ENCODE results near the gene NR4A1. TPM values are rescaled to one million over a fixed set of nuclear protein-coding genes. Genes with fewer than 3 reads are reported as not detected.

Gene NR4A1
- total RNA-seq, 8 experiments from 2014 or later: 3.4 to 11.8 (median 7.7) TPM

DNA sequence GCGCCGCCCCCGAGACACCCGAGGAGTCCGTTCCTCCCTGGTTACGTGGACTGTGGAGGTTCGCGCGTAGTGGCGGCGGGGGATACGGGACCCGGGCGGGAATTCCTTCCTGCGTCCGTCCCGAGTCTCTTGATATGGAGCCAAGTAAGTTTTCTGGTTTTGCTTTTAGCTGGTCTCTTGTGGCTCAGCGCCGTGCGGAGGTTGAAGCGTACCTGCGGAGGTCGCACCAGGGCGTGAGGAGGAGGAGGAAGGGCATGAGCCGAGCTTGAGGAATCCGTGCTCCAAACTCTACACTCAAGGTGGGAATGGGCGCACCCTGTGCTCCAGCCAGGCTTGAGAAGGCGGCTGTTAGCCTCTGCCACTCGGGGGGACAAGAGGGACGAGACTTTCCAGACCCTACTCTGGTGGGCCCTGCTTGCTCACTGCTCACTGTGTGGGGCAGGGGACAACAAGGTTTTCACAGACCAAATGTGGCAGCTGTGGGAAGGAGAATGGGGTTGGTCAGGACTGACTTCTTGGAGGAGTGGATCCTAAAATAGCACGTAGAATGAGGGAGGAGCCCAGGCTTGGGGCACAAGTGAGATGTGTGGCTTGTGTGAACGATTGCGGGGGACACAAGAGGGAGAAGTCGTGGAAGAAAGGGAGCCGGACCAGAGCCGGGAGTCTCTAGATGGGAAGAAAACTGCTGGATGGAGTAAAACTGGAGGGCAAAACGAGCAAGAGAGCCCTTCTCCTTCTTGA, 19.1 kb downstream of the NR4A1 start:
- in situ Hi-C loops (cut with MboI; ENCODE audit: low pct_unique_long_range_greater_than_20kb in 2 of 9, low sequenced_read_pairs in 9 of 9, unreplicated experiment in 9 of 9): no loop called here
- WGBS, 10 experiments: 0 to 22% (median 1%) methylated on average over 2 to 13 of the region's 37 CpGs; no CpG with 5 or more reads in 1 of the 10 experiments
- ATAC-seq (replicated peaks in 6 of 8): peak in 6 of 8 experiments; percentile 13 to 42 (median 24)
- peaks cover 9 to 11% of the 10 kb centered on the region in 2 donors for H3K4me1 ChIP-seq (replicated peaks in 1 of 2)
- peak overlapping the region; percentile 96 to 100 for H3K27ac ChIP-seq
- peak overlapping the region; percentile 78 to 94 (median 87) for H3K4me3 ChIP-seq

DNA sequence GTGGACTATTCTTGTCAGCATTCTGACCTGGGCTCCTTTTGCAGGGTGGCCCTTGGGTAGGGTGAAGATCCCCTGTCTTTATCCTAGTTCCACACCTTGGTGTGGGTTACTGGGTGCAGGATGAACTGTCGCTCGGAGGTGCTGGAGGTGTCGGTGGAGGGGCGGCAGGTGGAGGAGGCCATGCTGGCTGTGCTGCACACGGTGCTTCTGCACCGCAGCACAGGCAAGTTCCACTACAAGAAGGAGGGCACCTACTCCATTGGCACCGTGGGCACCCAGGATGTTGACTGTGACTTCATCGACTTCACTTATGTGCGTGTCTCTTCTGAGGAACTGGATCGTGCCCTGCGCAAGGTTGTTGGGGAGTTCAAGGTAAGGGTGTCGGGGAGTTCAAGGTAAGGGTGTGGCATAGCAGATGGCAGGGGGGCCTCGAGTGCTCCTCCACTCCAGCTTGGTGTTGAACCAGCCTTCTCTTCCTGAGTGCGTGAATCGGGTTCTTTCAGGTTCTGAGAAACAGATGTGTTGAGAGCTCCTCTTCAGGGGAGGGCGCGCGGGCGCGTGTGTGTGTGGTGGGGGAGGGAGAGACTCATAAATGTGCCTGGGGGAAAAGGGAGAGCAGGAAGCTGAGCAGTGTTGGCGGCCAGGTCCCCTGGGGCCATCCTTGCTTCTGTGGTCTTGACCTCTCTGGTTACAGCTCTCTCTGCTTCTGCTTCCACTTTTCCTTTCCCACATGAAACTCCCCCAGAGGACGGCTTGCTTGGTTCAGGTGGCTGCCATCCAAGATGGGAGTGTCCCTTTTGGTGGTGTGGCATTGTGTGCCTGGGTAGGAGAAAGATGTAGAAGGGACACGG, 22.5 kb downstream of the NR4A1 start:
- 60 to 98% (median 71%) methylated on average over 2 to 12 of the region's 23 CpGs; no CpG with 5 or more reads in 3 of the 10 experiments for WGBS, 10 experiments
- no peak for ATAC-seq (replicated peaks in 6 of 8)
- in situ Hi-C loops (cut with MboI; ENCODE audit: low pct_unique_long_range_greater_than_20kb in 2 of 9, low sequenced_read_pairs in 9 of 9, unreplicated experiment in 9 of 9): no loop called here
- Histone ChIP-seq H3K27ac (no peak overlapping the region), H3K4me3 (no peak overlapping the region), H3K4me1 (replicated peaks in 1 of 2) (peaks cover 9 to 11% of the 10 kb centered on the region in 2 donors)

DNA sequence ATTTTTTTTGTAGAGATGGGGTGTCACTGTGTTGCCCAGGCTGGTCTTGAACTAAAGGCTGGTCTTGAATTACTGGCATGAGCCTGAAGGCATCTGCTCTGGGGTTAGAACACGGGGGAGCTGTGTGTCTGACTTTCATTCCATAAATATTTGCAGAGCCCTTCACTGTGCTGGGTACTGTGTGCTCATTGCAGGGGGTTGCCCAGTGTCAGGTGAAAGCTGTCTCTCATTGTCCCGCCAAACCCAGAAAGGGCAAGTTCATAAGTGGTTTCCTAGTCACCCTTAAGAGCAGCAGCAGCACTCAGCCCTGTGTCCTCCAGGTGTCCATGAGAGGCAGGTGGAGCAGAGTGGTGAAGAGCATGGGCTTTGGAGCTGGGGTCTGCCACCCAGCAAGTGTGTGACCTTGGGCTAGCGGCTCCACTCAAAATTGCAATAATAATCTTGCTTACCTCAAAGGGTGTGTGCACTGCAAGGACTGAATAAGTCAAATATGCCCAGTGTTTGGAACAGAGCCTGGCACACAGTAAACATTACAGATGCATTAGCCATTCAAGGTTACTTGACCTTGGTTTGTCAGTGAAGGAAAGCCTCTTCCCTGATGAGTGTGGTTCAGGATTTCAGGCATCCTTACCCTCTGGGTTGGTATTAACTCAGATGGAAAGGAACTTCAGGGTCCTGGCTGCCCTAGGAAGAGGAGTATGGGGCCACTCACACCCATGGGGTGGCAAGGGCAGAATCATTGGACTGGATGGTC, 23.9 kb downstream of the NR4A1 start:
- Histone ChIP-seq H3K4me3 (no peak overlapping the region), H3K4me1 (replicated peaks in 1 of 2) (peaks cover 9 to 11% of the 10 kb centered on the region in 2 donors), H3K27ac (no peak overlapping the region)
- ATAC-seq (replicated peaks in 6 of 8): no peak
- in situ Hi-C loops (cut with MboI; ENCODE audit: low pct_unique_long_range_greater_than_20kb in 2 of 9, low sequenced_read_pairs in 9 of 9, unreplicated experiment in 9 of 9): no loop called here
- WGBS, 10 experiments: 57 to 100% (median 94%) methylated on average over 1 to 2 of the region's 3 CpGs; no CpG with 5 or more reads in 5 of the 10 experiments

DNA sequence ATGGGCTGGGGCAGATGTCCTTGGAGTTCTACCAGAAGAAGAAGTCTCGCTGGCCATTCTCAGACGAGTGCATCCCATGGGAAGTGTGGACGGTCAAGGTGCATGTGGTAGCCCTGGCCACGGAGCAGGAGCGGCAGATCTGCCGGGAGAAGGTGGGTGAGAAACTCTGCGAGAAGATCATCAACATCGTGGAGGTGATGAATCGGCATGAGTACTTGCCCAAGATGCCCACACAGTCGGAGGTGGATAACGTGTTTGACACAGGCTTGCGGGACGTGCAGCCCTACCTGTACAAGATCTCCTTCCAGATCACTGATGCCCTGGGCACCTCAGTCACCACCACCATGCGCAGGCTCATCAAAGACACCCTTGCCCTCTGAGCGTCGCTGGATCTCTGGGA, 25.6 kb downstream of the NR4A1 start:
- Histone ChIP-seq H3K4me3 (no peak overlapping the region), H3K4me1 (replicated peaks in 1 of 2) (peaks cover 10% of the 10 kb centered on the region in 2 donors), H3K27ac (no peak overlapping the region)
- 40 to 100% (median 91%) methylated on average over 1 to 6 of the region's 16 CpGs; no CpG with 5 or more reads in 1 of the 10 experiments for WGBS, 10 experiments
- ATAC-seq (replicated peaks in 6 of 8): no peak
- in situ Hi-C loops (cut with MboI; ENCODE audit: low pct_unique_long_range_greater_than_20kb in 2 of 9, low sequenced_read_pairs in 9 of 9, unreplicated experiment in 9 of 9): no loop called here

DNA sequence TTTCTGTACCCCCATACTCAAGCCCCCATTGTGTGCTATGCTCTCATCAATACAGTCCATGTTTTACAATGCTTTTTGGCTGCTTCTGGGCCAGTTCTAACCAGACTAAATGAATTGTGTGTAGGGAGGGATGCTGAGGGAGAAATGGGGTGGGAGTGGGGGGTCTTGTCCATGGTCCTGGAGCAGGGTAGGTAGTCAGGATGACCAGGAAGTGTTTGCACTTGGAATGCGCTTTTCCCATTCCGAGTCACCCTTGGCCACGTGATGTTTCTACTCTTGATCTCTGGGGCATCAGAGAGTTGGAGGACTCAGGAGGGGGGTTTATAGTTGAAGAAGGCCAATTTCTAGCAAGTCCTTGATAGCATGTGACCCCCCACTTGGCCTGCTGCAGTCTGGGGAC, 27.0 kb downstream of the NR4A1 start:
- Histone ChIP-seq H3K4me1 (replicated peaks in 1 of 2) (peaks cover 22 to 24% of the 10 kb centered on the region in 2 donors), H3K4me3 (no peak overlapping the region), H3K27ac (no peak overlapping the region)
- 71 to 90% methylated on average over 3 of the region's 3 CpGs; no CpG with 5 or more reads in 8 of the 10 experiments for WGBS, 10 experiments
- in situ Hi-C loops (cut with MboI; ENCODE audit: low pct_unique_long_range_greater_than_20kb in 2 of 9, low sequenced_read_pairs in 9 of 9, unreplicated experiment in 9 of 9): no loop called here
- ATAC-seq (replicated peaks in 6 of 8): no peak

DNA sequence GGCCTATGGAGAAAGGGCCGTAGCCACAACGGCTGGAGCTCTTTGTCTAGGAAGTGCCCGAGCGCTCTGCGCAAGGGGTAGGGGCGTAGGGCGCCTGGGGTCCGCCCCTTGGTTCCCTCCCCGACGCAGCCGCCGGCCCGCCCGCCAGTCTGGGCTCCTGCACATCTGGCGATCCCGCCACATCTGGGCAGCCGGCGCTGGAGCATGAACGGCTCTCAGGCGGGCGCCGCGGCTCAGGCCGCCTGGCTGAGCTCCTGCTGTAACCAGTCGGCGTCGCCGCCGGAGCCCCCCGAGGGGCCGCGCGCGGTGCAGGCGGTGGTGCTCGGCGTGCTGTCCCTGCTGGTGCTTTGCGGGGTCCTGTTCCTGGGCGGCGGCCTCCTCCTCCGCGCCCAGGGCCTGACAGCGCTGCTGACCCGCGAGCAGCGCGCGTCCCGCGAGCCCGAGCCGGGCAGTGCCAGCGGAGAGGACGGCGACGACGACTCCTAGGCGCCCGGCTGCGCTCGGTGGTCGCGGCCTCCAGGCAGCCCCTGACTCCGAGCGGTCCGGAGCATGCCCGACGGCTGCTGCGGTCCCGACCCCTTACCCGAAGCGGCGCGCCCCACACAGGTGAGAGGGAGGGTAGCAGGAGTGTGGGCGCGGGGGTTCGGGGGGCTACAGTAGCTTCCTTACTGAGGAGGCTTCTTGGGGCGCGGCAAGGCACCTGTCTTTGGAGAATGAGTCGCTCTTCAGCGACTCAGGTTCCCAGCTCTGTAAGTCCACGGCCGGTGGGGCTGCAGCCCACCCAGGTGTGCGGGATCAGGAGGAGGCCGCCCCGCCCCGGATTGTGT, 28.5 kb downstream of the NR4A1 start, which contains the start of gene SMIM41:
SMIM41 (plus strand) TSS at position 129 of the 827 bp plus-strand sequence; CDS start at position 205, 76 bp downstream.
- Histone ChIP-seq H3K4me1 (replicated peaks in 1 of 2) (peaks cover 23 to 25% of the 10 kb centered on the region in 2 donors), H3K4me3 (no peak within 1 kb of the TSS), H3K27ac (no peak within 1 kb of the TSS)
- in situ Hi-C loops (cut with MboI; ENCODE audit: low pct_unique_long_range_greater_than_20kb in 2 of 9, low sequenced_read_pairs in 9 of 9, unreplicated experiment in 9 of 9): loop anchor here in 2 of 9 experiments (10.0 kb wide), 1 partner anchor 55 kb away; no protein-coding TSS in a partner anchor
- 49 to 87% (median 81%) methylated on average over 3 to 12 of the region's 87 CpGs; no CpG with 5 or more reads in 7 of the 10 experiments for WGBS, 10 experiments
- ATAC-seq (replicated peaks in 6 of 8): no peak

DNA sequence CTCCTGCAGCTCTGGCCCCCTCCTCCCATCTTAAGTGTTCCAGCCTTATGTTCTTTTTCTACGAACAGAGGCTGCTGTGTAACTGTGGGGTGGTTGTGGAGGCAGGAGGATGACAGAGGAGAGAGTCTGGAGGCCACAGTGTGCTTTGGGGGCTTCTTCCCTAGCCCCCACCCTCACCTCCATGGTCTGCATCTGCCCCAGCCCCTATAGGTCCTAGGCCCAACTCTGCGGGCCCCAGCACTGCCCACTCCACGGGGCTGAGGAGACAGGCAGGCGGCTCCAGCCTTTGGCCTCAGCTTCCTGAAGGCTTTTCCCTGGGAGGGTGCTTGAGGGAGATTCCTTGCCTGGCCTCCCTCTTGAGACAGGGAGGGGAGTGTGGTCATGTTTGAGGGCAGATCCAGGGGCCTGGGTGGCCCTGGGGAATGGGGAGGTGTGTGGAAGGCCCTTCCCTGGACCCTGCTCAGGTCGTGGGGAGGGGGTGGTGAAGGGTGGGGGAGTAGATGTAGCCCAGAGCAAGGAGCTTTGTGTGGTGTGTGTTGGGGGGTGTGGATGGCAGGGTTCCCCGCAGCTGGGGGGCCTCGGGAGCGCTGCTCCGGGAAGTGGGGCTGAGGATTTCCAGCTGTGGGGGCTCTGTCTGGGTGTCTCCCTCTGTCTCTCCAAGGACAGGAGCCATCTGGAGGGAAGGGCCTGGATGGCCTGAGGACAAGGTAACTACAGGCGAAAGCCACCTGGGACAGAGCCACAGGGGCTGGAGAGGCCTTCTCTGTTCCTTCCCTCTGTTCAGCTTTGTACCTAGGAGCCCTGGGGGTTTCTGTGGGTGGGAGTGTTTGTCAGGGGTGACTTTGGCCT, 29.4 kb downstream of the NR4A1 start:
- no peak overlapping the region for H3K4me3 ChIP-seq
- in situ Hi-C loops (cut with MboI; ENCODE audit: low pct_unique_long_range_greater_than_20kb in 2 of 9, low sequenced_read_pairs in 9 of 9, unreplicated experiment in 9 of 9): loop anchor here in 2 of 9 experiments (10.0 kb wide), 1 partner anchor 56 kb away; no protein-coding TSS in a partner anchor
- peaks cover 23 to 25% of the 10 kb centered on the region in 2 donors for H3K4me1 ChIP-seq (replicated peaks in 1 of 2)
- no CpG with 5 or more reads among the region's 10 CpGs for WGBS, 10 experiments
- H3K27ac ChIP-seq: no peak overlapping the region
- peak in 1 of 8 experiments; percentile 8 for ATAC-seq (replicated peaks in 6 of 8)

DNA sequence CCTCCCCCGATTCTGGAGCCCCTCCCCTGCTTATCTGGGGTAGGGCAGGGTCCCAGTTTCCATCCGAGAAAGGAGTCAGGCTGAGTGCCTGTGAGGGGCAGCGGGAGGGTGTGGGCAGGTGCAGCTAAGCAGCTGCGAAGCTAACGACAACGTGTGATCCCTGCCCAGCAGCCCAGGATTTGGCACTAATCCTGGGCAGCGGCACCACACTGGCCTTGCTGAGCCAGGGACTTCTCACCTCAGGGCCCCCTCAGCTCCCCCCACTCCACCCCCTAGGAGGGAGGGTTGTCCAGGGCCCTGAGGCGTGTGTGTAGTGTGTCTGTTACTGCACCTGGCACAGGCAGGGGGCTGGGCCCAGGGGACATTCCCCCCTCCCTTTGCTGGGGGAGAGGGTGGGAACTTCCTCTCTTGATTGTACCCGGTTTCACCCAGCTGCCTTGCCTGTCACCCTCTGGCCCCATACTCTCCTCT, 30.1 kb downstream of the NR4A1 start:
- Histone ChIP-seq H3K4me3 (no peak overlapping the region), H3K4me1 (replicated peaks in 1 of 2) (peaks cover 23 to 25% of the 10 kb centered on the region in 2 donors), H3K27ac (no peak overlapping the region)
- ATAC-seq (replicated peaks in 6 of 8): peak in 4 of 8 experiments; percentile 7 to 20 (median 10)
- in situ Hi-C loops (cut with MboI; ENCODE audit: low pct_unique_long_range_greater_than_20kb in 2 of 9, low sequenced_read_pairs in 9 of 9, unreplicated experiment in 9 of 9): loop anchor here in 2 of 9 experiments (10.0 kb wide), 1 partner anchor 56 kb away; no protein-coding TSS in a partner anchor
- 20 to 50% methylated on average over 1 to 4 of the region's 9 CpGs; no CpG with 5 or more reads in 8 of the 10 experiments for WGBS, 10 experiments

DNA sequence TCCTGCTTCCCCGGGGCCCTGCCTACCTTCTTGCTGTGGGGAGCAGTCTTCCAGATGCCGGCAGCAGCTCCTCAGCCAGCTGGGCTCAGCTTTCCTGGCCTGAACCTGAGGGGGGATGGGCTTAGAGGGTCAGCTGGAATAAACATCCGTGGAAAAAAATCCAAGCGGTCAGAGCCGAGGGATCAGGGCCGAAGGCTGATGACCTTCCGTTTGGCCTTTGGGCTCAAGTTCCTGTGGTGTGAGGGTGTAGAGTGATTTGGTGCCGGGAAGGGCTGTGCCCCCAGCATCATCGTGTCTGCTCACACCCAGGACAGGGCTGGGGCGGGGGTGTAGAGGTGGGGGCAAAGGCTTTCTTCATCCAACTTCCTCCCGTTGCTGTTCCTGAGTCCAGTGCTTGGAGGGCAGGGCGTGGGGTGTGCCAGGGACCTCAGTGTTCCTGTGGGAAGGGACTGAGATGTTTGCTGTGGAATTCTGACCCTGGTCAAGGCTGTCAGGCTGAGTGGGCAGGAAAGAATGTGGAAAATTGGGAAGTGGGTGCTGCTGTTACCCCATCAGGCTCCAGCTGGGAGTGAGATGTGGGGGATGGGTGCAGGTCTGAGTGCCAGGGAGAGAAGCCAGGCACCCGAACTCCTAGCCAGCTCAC, 30.9 kb downstream of the NR4A1 start:
- Histone ChIP-seq H3K4me1 (replicated peaks in 1 of 2) (peaks cover 23 to 25% of the 10 kb centered on the region in 2 donors), H3K4me3 (no peak overlapping the region), H3K27ac (peak overlapping the region in 1 of 2 donors; percentile 30)
- 0 to 26% methylated on average over 1 to 5 of the region's 13 CpGs; no CpG with 5 or more reads in 8 of the 10 experiments for WGBS, 10 experiments
- in situ Hi-C loops (cut with MboI; ENCODE audit: low pct_unique_long_range_greater_than_20kb in 2 of 9, low sequenced_read_pairs in 9 of 9, unreplicated experiment in 9 of 9): loop anchor here in 2 of 9 experiments (10.0 kb wide), 1 partner anchor 57 kb away; no protein-coding TSS in a partner anchor
- no peak for ATAC-seq (replicated peaks in 6 of 8)

DNA sequence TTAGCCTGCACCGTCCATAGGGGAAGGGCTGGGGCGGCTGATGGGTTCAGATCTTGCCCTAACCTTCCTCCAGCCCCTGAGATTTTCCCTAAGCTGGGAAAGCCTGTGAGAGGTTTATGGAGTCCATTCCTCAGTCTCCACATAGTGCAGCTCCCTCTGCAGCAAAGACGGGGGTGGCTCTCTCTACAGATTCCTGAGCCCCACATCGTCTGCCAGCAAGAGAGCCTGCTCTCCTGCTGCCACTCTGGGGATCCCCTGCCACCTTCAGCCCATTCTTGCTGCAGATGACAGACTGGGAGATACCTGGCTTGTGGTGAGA, 31.4 kb downstream of the NR4A1 start:
- Histone ChIP-seq H3K4me1 (replicated peaks in 1 of 2) (peaks cover 23 to 25% of the 10 kb centered on the region in 2 donors), H3K4me3 (no peak overlapping the region), H3K27ac (peak overlapping the region; percentile 25 to 52)
- no peak for ATAC-seq (replicated peaks in 6 of 8)
- in situ Hi-C loops (cut with MboI; ENCODE audit: low pct_unique_long_range_greater_than_20kb in 2 of 9, low sequenced_read_pairs in 9 of 9, unreplicated experiment in 9 of 9): loop anchor here in 2 of 9 experiments (10.0 kb wide), 1 partner anchor 58 kb away; no protein-coding TSS in a partner anchor
- 40 to 90% (median 80%) methylated on average over 1 to 2 of the region's 4 CpGs; no CpG with 5 or more reads in 7 of the 10 experiments for WGBS, 10 experiments
